Fibroblast of lung (primary cell): ENCODE data around the gene EWSR1.

ENCODE experiments used
- CTCF ChIP-seq, 2 donors: IDR thresholded peaks in 1 of 2; conservative IDR thresholded peaks in 1 of 2; 1 replicate in 1 of 2; 2 replicates in 1 of 2; pipeline ENCODE4 v1.5.1; 2011 to 2012; ENCODE audit warnings: low read length in 2 of 2, control low read depth in 1 of 2, inconsistent platforms in 1 of 2, low read depth in 1 of 2, mild to moderate bottlenecking in 1 of 2
- EZH2 ChIP-seq: IDR thresholded peaks from 2 replicates; pipeline ENCODE4 v1.5.1; 2012; ENCODE audit warnings: low read length, control low read depth, mild to moderate bottlenecking; ENCODE audit errors: missing control alignments

- no peak for TF ChIP-seq CTCF (conservative IDR thresholded peaks at IDR 0.05 in 1 of 2, IDR thresholded peaks at IDR 0.05 in 1 of 2; ENCODE audit: low read depth in 1 of 2, low read length in 2 of 2)
- no peak for TF ChIP-seq EZH2
These were observed 62.2 kb downstream of the EWSR1 start for GRCh38 chr22:29330291-29330690.
